ENCODE measurements around the gene GPC1.

- TF ChIP-seq POLR2A (IDR thresholded peaks at IDR 0.05; ENCODE audit: low read depth, low read length): no peak
- no peak for TF ChIP-seq POLR2AphosphoS5 (IDR thresholded peaks at IDR 0.05; ENCODE audit: low read depth, low read length)
- no peak for TF ChIP-seq TAF1 (IDR thresholded peaks at IDR 0.05; ENCODE audit: borderline replicate concordance, low read depth, low read length)
These were observed 32.7 kb upstream of the GPC1 start for GRCh38 chr2:240402566-240403272.
